COLO668 (cell line): ENCODE measurements around the gene ZNF280D.
"Not testable (repeated sequence)": the region's sequence is repeated elsewhere in the genome, so short reads cannot be mapped to it uniquely, and the experiment has no call there.

Experiments
- DNase-seq: peaks from one replicate; lab custom pipeline; 2025; ENCODE audit not compliant: unreplicated experiment; lab: John Stamatoyannopoulos, UW

ZNF280D gene, protein sequence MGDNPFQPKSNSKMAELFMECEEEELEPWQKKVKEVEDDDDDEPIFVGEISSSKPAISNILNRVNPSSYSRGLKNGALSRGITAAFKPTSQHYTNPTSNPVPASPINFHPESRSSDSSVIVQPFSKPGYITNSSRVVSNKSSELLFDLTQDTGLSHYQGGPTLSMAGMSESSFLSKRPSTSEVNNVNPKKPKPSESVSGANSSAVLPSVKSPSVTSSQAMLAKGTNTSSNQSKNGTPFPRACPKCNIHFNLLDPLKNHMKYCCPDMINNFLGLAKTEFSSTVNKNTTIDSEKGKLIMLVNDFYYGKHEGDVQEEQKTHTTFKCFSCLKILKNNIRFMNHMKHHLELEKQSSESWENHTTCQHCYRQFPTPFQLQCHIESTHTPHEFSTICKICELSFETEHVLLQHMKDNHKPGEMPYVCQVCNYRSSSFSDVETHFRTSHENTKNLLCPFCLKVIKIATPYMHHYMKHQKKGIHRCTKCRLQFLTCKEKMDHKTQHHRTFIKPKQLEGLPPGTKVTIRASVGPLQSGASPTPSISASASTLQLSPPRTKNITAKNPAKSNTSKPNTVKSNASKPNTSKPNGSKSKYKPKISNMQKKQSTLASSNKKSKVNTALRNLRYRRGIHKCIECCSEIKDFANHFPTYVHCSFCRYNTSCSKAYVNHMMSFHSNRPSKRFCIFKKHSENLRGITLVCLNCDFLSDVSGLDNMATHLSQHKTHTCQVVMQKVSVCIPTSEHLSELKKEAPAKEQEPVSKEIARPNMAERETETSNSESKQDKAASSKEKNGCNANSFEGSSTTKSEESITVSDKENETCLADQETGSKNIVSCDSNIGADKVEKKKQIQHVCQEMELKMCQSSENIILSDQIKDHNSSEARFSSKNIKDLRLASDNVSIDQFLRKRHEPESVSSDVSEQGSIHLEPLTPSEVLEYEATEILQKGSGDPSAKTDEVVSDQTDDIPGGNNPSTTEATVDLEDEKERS

DNA sequence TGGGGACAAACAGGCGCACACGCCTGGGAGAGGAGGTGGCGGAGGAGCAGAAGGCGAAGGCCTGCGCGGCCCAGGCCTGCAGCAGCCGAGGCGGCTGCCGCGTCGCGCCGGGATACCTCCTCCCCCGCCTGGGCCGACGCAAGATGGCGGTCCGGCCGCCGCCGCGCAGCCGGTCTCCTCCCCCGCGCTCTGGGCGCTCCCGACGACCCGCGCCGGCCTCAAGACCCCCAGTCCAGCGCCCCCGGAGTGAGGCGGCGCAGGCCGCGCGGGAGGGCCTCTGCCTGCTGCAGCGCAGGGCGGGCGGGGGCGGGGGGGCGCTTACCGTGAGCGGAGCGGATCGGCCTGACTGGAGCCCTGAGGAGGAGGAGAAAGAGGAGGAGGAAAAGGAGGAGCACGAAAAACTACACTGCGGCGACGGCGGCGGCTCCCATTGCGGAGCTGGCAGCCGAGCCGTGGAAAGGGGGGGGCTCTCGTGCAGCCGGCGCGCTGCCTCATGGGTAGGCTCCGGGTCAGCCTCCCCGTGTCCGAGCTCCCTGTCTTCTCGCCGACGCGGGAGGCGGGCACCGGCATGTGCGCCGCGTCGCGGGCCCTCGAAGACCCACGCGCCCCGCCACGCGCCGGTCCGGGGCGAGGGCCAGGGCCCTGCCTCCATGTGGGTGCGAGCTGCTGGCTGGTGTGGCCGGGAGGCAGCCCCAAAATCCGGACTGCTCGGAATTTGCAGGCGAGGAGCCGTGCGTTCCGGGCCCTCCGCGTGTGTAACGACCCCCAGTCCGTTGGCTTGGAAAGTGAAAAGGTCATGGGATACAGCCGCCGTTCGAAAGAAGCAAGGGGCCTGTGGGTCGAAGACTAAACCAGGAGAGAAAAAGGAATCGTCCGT lies at the start of gene ZNF280D:
Gene ZNF280D (minus strand): TSS at position 374 of the 877 bp plus-strand sequence. CDS start 26,400 bp downstream, outside the sequence.
- peak; percentile 88 for DNase-seq

DNA sequence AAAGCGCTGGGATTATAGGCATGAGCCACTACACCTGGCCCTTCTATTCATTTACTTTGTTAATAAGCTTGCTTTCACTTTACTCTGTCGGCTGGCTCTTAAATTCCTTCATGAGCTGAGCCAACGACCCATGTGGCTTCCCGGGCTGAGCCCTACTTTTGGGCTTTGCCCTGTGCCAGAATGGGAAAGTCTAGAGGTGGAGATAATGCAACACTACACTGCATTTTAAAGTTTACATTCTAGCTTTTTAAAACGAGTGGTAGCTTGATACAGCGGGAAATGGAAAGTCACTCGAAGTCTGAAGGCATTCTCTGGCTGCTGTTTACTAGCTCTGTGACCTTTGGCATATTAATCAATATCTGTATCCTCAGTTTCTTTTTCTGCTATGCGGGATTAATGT lies 49.0 kb upstream of the ZNF280D start:
- DNase-seq = no peak

DNA sequence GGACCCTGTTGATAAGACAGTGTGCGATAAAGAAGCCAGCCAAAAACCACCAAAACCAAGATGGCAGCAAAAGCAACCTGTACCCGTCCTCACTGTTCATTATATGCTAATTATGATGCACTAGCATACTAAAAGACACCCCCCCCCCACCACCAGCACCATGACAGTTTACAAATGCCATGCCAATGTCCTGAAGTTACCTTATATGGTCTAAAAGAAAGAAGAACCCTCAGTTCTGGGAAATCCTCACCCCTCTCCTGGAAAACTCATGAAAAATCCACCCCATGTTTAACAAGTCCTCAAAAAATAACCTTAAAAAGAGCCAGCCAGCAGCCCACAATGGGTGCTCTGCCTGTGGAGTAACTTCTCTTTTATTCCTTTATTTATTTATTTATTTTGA lies 48.4 kb upstream of the ZNF280D start:
- no peak for DNase-seq

DNA sequence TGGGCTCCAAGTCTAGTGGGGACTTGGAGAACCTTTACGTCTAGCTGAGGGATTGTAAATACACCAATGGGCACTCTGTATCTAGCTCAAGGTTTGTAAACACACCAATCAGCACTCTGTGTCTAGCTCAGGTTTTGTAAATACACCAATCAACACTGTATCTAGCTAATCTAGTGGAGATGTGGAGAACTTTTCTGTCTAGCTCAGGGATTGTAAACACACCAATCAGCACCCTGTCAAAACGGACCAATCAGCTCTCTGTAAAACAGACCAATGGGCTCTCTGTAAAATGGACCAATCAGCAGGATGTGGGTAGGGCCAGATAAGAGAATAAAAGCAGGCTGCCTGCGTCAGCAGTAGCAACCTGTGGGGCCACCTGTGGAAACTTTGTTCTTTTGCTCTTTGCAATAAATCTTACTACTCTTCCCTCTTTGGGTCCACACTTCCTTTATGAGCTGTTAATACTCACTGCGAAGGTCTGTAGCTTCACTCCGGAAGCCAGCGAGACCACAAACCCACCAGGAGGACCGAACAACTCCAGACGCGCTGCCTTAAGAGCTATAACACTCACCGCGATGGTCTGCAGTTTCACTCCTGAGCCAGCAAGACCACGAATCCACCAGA lies 46.9 kb upstream of the ZNF280D start:
- DNase-seq = not testable (repeated sequence)

DNA sequence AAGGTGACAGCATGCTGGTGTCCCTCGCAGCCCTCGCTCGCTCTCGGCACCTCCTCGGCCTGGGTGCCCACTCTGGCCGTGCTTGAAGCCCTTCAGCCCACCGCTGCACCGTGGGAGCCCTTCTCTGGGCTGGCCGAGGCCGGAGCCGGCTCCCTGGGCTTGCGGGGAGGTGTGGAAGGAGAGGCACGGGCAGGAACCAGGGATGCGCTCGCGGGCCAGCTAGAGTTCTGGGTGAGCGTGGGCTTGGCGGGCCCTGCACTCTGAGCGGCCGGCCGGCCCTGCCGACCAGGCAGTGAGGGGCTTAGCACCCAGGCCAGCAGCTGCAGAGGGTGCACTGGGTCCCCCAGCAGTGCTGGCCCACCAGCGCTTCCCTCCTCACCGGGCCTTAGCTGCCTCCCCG lies 46.1 kb upstream of the ZNF280D start:
- DNase-seq = not testable (repeated sequence)

DNA sequence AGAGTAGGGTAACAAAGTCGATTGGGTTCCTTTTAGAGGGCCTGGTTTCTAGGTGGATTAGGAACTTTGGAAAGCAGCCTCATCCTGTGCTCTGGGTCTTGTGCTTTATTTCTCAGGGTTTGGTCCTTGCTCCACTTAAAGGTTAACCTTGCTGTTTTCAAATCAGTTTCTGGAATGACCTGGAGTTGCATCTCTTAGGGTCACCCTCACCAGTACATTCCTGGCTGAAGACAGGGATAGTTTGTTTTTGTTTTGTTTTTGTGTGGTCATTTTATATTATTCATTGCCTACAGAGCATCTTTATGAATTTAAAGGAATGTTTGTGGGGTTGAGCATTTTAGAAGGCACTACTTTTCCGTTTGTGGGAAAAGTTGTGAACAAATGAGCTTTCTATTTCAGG lies 45.5 kb upstream of the ZNF280D start:
- DNase-seq = no peak

DNA sequence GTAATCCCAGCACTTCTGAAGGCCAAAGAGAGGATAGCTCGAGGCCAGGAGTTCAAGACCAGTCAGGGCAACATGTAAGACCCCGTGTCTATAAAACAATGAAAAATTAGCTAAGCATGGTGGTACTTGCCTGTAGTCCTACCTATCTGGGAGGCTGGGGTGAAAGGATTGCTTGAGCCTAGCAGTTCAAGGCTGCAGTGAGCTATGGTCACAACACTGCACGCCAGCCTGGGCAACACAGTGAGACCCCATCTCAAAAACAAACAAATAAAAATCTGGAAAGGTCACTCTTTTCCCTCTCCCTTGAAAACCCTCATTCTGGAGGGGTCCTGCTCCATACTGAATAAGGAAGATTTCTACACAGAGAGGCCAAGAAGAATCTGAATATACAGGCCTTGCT lies 43.5 kb upstream of the ZNF280D start:
- DNase-seq = no peak

- no peak for DNase-seq
These were observed 42.3 kb upstream of the ZNF280D start for GRCh38 chr15:56775641-56776040.

- no peak for DNase-seq
These were observed 41.0 kb upstream of the ZNF280D start for GRCh38 chr15:56774356-56774755.

DNA sequence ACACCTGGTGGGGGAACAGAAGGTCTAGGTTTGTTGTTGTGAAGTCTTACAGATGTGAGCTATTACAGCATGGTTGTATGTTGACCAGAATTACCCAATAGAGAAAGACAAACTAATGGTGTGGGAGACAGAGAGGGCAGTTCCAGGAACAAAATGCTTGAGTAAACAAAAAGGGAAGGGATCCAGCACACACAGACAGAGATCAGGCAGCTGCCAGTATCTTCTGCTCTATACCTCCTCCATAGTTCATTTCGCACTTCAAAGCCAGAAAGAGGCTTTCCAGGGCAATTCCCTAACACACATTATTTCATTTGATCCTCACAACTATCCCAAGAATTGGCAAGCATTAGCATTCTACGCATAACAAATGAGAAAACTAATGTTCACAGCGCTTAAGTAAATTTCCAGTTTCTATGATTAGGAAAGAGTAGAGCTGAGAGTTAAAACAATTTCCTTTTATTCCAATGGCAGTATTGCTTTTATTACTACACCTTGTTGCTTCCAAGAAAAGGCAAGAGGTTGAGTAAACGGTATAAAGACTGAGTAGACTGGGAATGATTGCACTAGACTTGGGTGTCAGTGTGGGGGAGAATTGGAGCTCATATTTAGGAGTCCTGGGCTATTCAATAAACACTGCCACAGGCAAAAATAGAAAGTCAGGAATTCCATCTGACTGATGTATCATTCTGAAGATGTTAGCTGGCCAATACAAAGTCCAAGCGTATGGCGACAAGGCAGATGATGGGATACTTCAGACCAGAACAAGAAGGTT lies 39.7 kb upstream of the ZNF280D start:
- DNase-seq = peak; percentile 13

- DNase-seq = no peak
These were observed 36.9 kb upstream of the ZNF280D start for GRCh38 chr15:56770173-56770572.

DNA sequence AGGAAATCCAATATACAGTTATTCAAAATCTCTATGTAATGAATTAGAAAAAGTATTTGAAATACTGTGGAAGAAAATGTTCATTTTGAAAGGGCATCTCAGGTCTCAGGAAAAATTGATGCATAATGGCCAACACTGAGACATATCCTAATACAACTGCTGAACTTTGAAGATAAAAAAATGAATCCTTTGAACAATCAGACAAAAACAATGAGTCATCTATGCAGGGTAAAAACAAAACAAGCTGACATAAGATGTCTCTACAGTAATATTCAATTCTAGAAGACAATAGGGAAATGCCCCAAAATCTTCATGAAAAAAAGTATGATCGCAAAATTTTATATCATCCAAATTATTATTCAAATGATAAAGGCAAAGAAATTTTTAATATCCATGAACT lies 34.0 kb upstream of the ZNF280D start:
- DNase-seq = no peak

DNA sequence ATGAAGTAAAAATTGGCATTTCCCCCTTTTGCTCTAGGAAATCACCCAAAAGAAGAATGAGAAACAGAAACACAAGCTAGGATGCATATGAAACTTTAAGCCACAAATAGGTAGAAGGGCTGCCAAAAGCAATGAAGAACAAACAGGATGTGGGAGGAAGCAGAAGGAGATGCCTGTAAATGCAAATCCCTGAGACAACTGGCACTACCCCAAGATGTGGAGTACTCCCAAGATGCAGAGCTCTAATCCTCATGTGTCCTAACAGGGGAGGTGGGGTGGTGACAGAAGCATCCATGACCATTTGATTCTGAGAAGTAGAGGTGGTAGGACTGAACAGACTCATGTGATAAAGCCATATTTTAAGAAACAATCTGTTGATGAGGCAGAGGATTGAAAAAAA lies 31.9 kb upstream of the ZNF280D start:
- DNase-seq = no peak

- DNase-seq = no peak
These were observed 30.0 kb upstream of the ZNF280D start for GRCh38 chr15:56763141-56763895.

GRCh38 chr15:56760186-56760585 lies 26.9 kb upstream of the ZNF280D start:
- DNase-seq = no peak

GRCh38 chr15:56759450-56759845 lies 26.1 kb upstream of the ZNF280D start:
- DNase-seq = no peak

DNA sequence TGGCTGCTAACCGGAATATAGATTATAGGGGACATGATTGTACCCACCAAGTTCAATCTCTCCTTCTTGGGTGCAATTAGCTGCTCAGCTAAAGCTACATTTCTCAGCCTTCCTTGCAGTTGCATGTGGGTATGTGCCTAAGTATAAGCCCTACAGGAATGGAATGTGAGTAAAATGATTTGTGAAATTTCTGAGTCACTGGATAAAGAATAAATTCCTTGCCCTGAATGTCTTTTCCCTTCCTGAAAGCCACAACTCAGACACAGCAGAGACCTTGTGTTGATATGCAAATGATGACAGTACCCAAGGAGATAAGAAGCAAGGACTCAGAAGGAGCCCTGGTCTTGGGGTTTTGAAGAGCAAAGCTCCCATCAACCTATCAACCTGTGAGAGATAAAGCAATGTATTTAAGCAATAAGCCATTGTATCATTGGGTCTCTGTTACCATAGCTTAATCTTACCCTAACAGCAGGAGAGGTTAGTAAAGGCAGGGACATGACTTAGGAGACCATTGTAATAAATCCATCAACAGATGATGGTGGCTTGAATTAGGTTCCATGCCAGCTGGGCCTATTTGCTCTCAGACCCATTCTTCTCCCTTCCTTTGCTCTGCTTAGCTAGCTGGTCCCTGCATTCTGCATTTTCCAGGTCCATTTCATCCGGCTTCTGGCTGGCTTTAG lies 25.6 kb upstream of the ZNF280D start:
- no peak for DNase-seq

GRCh38 chr15:56757875-56758274 lies 24.6 kb upstream of the ZNF280D start:
- no peak for DNase-seq
